Measurements from ENCODE around the gene OR8H3.
"Not testable (repeated sequence)": the region's sequence is repeated elsewhere in the genome, so short reads cannot be mapped to it uniquely, and the experiment has no call there.

OR8H3 gene

DNA sequence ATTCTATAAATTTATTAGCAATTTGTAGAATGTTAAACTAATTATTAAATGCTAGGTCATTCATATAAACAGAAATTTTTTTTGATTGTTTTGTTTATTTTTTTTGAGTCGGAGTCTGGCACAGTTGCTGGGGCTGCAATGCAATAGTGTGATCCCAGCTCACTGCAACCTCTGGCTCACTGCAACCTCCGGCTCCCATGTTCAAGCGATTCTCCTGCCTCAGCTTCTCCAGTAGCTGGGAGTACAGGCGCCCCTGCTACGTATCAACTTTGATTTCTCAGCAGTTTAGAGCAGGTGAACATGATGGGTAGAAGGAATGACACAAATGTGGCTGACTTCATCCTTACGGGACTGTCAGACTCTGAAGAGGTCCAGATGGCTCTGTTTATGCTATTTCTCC, at the start of gene OR8H3:
Gene OR8H3 (plus strand): TSS at position 301 of the 400 bp plus-strand sequence. CDS start 0 bp downstream, at position 301.
- DNase-seq = no peak

- no peak for DNase-seq
Measured at GRCh38 chr11:56089697-56090096, 32.5 kb upstream of the OR8H3 start.

DNA sequence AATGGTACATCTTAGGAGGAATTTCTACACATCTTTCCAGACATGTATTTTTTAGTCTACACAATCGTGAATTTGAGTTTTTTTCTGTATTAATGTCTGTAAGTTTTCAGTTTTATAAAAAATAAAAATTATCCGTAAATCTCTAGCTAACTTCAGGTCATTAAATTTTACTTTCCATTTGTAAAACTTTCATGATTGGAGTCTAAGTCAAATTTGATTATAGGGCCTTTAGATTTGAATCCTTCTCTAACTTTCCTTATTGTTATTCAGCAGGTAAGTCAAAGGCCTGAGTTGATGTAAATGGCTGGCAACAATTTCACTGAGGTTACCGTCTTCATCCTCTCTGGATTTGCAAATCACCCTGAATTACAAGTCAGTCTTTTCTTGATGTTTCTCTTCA, 29.2 kb upstream of the OR8H3 start, which contains the start of gene OR8I2:
Gene OR8I2 (plus strand): TSS at position 301 of the 400 bp plus-strand sequence. CDS start 0 bp downstream, at position 301.
- DNase-seq = no peak

- no peak for DNase-seq
Measured at GRCh38 chr11:56103210-56103737, 18.9 kb upstream of the OR8H3 start, which contains the start of gene OR8H2. Gene OR8H2, plus strand, starts transcription at chr11:56103687. Its CDS starts 1,356 bp downstream, at chr11:56105043.

DNA sequence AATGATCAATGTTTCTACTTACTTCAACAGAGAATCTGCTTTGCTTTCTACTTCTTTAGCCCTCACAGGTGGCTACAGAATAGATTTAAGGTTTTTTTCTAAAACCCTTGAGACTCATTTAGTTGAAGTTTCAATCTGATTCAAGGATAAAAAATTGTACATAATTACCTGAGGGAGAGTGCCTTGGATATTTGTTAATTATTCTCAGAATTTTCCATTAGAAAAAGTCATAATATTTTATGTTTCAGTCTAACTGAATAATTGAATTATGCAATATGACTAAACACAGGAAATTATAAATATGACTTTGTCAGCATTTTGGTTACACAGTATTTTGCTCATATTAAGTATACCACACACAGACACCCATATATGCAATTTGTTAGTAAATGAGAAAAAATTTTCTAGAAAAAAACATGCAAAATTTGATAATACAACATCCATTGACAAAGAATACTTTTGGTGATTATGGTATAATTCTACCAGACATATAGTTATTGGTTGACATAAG, 18.0 kb downstream of the OR8H3 start, which contains the start of gene OR8J3:
Gene OR8J3 (minus strand): TSS at position 51 of the 511 bp plus-strand sequence. CDS start 2,483 bp downstream, outside the sequence.
- no peak for DNase-seq

DNA sequence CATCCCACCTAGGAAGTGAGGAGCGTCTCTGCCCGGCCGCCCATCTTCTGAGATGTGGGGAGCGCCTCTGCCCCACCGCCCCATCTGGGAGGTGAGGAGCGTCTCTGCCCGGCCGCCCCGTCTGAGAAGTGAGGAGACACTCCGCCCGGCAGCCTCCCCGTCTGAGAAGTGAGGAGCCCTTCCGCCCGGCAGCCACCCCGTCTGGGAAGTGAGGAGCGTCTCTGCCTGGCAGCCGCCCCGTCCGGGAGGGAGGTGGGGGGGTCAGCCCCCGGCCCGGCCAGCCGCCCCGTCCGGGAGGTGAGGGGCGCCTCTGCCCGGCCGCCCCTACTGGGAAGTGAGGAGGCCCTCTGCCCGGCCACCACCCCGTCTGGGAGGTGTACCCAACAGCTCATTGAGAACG, 21.5 kb downstream of the OR8H3 start:
- not testable (repeated sequence) for DNase-seq

GRCh38 chr11:56151376-56151775, 29.2 kb downstream of the OR8H3 start:
- DNase-seq = no peak

GRCh38 chr11:56152333-56152732, 30.2 kb downstream of the OR8H3 start:
- no peak for DNase-seq

DNA sequence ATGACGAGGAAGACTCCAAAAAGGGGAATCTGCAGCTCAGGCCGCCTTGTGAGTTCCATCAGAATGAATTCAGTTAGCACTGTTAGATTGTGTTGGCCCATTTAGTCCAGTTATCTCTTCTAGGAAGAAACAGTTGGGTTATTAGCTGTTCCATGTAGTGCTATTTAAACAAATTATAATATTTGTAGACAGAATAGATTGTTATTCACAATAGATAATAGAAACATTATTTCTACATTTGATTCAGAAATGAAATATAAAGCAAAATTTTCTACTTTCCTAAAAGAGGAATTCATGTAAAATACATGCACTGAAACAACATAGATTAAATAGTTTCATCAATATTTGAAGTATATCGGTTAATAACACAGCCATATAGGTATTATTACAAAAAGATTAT, 38.0 kb downstream of the OR8H3 start, which contains the start of gene OR8K5:
Gene OR8K5 (minus strand): TSS at position 101 of the 400 bp plus-strand sequence. CDS start 0 bp downstream, at position 101.
- no peak for DNase-seq

GRCh38 chr11:56163804-56164203, 41.6 kb downstream of the OR8H3 start:
- no peak for DNase-seq

- no peak for DNase-seq
Measured at GRCh38 chr11:56172256-56172830, 50.2 kb downstream of the OR8H3 start.
